H9 (cell line): ENCODE data around the gene ING5. TPM values are rescaled to one million over a fixed set of nuclear protein-coding genes. Genes with fewer than 3 reads are reported as not detected.

Experiments
- DNase-seq: peaks from one replicate; pipeline ENCODE4 v3.0.0-alpha.2; 2017
- H2AFZ ChIP-seq: one replicate; pipeline ENCODE4 v1.6.1; 2013; ENCODE audit warnings: mild to moderate bottlenecking, low read length, control low read depth, moderate library complexity
- H2AK5ac ChIP-seq: 2 replicates; pipeline ENCODE4 v1.6.1; 2013; ENCODE audit warnings: low read length, control low read depth, mixed read lengths; ENCODE audit not compliant: insufficient read length
- H2BK120ac ChIP-seq: one replicate; pipeline ENCODE4 v1.6.1; 2013; ENCODE audit warnings: low read depth, mild to moderate bottlenecking, low read length, control low read depth, inconsistent platforms; ENCODE audit not compliant: poor library complexity, severe bottlenecking
- H2BK12ac ChIP-seq: 2 replicates; pipeline ENCODE4 v1.6.1; 2013; ENCODE audit warnings: low read length, control low read depth, mixed read lengths, low read depth; ENCODE audit not compliant: insufficient read length
- H2BK15ac ChIP-seq: 2 replicates; pipeline ENCODE4 v1.6.1; 2013; ENCODE audit warnings: low read depth, low read length, control low read depth
- H2BK20ac ChIP-seq: one replicate; pipeline ENCODE4 v1.6.1; 2013; ENCODE audit warnings: low read depth, mild to moderate bottlenecking, low read length, control low read depth, inconsistent platforms; ENCODE audit not compliant: poor library complexity, severe bottlenecking
- H2BK5ac ChIP-seq: 2 replicates; pipeline ENCODE4 v1.6.1; 2013; ENCODE audit warnings: low read length, control low read depth, mixed read lengths; ENCODE audit not compliant: insufficient read length
- H3K14ac ChIP-seq: 2 replicates; pipeline ENCODE4 v1.6.1; 2013; ENCODE audit warnings: low read length, control low read depth; ENCODE audit not compliant: insufficient read depth
- H3K18ac ChIP-seq: 2 replicates; pipeline ENCODE4 v1.6.1; 2013; ENCODE audit warnings: low read depth, mild to moderate bottlenecking, mixed read lengths, low read length, control low read depth; ENCODE audit not compliant: insufficient read length
- H3K23ac ChIP-seq: 2 replicates; pipeline ENCODE4 v1.6.1; 2013; ENCODE audit warnings: low read length, control low read depth, mixed read lengths, low read depth; ENCODE audit not compliant: insufficient read length
- H3K23me2 ChIP-seq: 2 replicates; pipeline ENCODE4 v1.6.1; 2013; ENCODE audit warnings: low read depth, mild to moderate bottlenecking, mixed read lengths, low read length, control low read depth; ENCODE audit not compliant: insufficient read length, poor library complexity, severe bottlenecking
- H3K27ac ChIP-seq: 2 replicates; pipeline ENCODE4 v1.5.1; 2013; ENCODE audit warnings: low read length, control low read depth, mixed read lengths, low read depth; ENCODE audit not compliant: insufficient read length
- H3K27me3 ChIP-seq: 2 replicates; pipeline ENCODE4 v1.6.1; 2013; ENCODE audit warnings: low read length, control low read depth, inconsistent platforms; ENCODE audit not compliant: insufficient read depth
- H3K4ac ChIP-seq: 2 replicates; pipeline ENCODE4 v1.6.1; 2013; ENCODE audit warnings: low read depth, mild to moderate bottlenecking, control low read depth, inconsistent platforms, low read length, moderate library complexity
- H3K4me1 ChIP-seq: 2 replicates; pipeline ENCODE4 v1.6.1; 2013; ENCODE audit warnings: low read length, control low read depth, inconsistent platforms; ENCODE audit not compliant: insufficient read depth
- H3K4me2 ChIP-seq: 2 replicates; pipeline ENCODE4 v1.6.1; 2013; ENCODE audit warnings: low read length, control low read depth, mixed read lengths; ENCODE audit not compliant: insufficient read length, insufficient read depth
- H3K56ac ChIP-seq: 2 replicates; pipeline ENCODE4 v1.6.1; 2013; ENCODE audit warnings: low read depth, mild to moderate bottlenecking, mixed read lengths, low read length, control low read depth; ENCODE audit not compliant: insufficient read length
- H3K79me1 ChIP-seq: 2 replicates; pipeline ENCODE4 v1.6.1; 2013; ENCODE audit warnings: low read depth, mild to moderate bottlenecking, moderate library complexity, low read length, control low read depth, inconsistent platforms; ENCODE audit not compliant: insufficient read depth, poor library complexity, severe bottlenecking
- H3K79me2 ChIP-seq: 2 replicates; pipeline ENCODE4 v1.6.1; 2013; ENCODE audit warnings: low read length, control low read depth, inconsistent platforms; ENCODE audit not compliant: insufficient read depth
- H3K9ac ChIP-seq: 2 replicates; pipeline ENCODE4 v1.6.1; 2013; ENCODE audit warnings: low read length, control low read depth, mixed read lengths; ENCODE audit not compliant: insufficient read length; ENCODE audit errors: extremely low read depth
- H3K9me3 ChIP-seq: one replicate; pipeline ENCODE4 v1.6.1; 2013; ENCODE audit warnings: low read depth, low read length, inconsistent platforms; ENCODE audit not compliant: control insufficient read depth
- H3T11ph ChIP-seq: one replicate; pipeline ENCODE4 v1.6.1; 2013; ENCODE audit warnings: mild to moderate bottlenecking, low read length, control low read depth, inconsistent platforms
- H4K20me1 ChIP-seq: one replicate; pipeline ENCODE4 v1.6.1; 2013; ENCODE audit not compliant: control insufficient read depth, insufficient read length, insufficient read depth
- H4K5ac ChIP-seq: 2 replicates; pipeline ENCODE4 v1.6.1; 2013; ENCODE audit warnings: low read depth, mild to moderate bottlenecking, mixed read lengths, low read length, control low read depth; ENCODE audit not compliant: insufficient read length
- H4K8ac ChIP-seq: replicated peaks from 2 replicates; pipeline ENCODE4 v1.6.1; 2013; ENCODE audit warnings: low read length, control low read depth, mixed read lengths, low read depth; ENCODE audit not compliant: insufficient read length
- H4K91ac ChIP-seq: 2 replicates; pipeline ENCODE4 v1.6.1; 2013; ENCODE audit warnings: low read depth, mild to moderate bottlenecking, moderate library complexity, mixed read lengths, low read length, control low read depth; ENCODE audit not compliant: insufficient read length
- H3K27ac Mint-ChIP-seq, 3 experiments: 2 replicates in 2 of 3; 3 replicates in 1 of 3; pipeline ENCODE4 v1.8.0; 2020 to 2021; ENCODE audit warnings: mixed read lengths in 3 of 3, mild to moderate bottlenecking in 1 of 3, moderate library complexity in 1 of 3
- H3K27me3 Mint-ChIP-seq: 2 replicates; pipeline ENCODE4 v1.8.0; 2021; ENCODE audit warnings: low read depth, mild to moderate bottlenecking, moderate library complexity, mixed read lengths
- H3K36me3 Mint-ChIP-seq, 3 experiments: 2 replicates in 2 of 3; 3 replicates in 1 of 3; pipeline ENCODE4 v1.8.0; 2020 to 2021; ENCODE audit warnings: low read depth in 3 of 3, mixed read lengths in 3 of 3; ENCODE audit not compliant: insufficient read depth in 1 of 3
- H3K4me1 Mint-ChIP-seq, 2 experiments: 2 replicates each; pipeline ENCODE4 v1.8.0; 2020; ENCODE audit warnings: mixed read lengths in 2 of 2
- H3K4me3 Mint-ChIP-seq, 2 experiments: 2 replicates in 1 of 2; 3 replicates in 1 of 2; pipeline ENCODE4 v1.8.0; 2020 to 2021; ENCODE audit warnings: mild to moderate bottlenecking in 2 of 2, mixed read lengths in 2 of 2, moderate library complexity in 1 of 2
- H3K9me3 Mint-ChIP-seq, 2 experiments: 2 replicates in 1 of 2; 3 replicates in 1 of 2; pipeline ENCODE4 v1.8.0; 2020; ENCODE audit warnings: mild to moderate bottlenecking in 2 of 2, mixed read lengths in 2 of 2, moderate library complexity in 1 of 2
- WGBS: extraction: QIAGEN DNeasy Blood & Tissue Kit; methylation state at CpG from one replicate; pipeline ENCODE4 v1.1.7; 2013; ENCODE audit warnings: missing lambda C conversion rate, low lambda C conversion rate, mixed read lengths; ENCODE audit not compliant: insufficient read length; ENCODE audit errors: extremely low coverage; 5-methylcytosine and 5-hydroxymethylcytosine counted together
- total RNA-seq: library from RNA; stranded (reverse); gene quantifications from 2 replicates; pipeline ENCODE4 v1.2.1, GENCODE V29; 2021
- TF ChIP-seq, protein P1 (sequence below): fragments of 200-600 bp; sonication (generic); conservative IDR thresholded peaks from 3 replicates; pipeline ENCODE4 v1.8.0; 2021; ENCODE audit warnings: antibody characterized with exemption, mild to moderate bottlenecking

Gene ING5
- total RNA-seq, 1 experiment from 2014 or later = 66.0 TPM

DNA sequence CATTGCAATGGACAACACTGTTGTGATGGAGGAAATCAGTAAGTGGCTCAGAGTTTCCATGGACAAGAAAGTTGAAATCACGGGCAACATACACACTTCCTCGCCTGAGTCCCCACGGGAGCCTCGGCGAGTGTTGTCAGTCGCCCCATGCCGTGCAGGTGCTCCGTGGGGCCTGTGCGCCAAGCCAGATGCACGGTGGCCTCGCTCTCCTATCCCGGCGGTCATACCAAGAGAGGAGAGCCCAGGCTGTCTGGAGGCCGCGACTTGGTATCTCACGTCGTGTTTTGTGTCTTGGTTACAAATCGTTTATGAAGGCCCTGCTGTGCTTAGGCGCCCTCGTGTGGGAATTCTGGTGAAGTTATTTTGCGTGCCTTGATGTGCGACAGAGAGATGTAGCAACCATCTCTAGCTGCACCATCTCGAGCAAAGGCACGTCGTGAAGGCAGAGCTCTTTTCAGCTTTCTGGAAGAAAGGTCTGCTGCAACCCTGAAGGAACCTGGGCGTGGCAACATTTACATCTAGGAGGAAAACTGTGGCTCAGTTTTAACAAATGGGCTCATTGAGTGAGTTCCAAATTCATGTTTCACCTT, 42.6 kb upstream of the ING5 start:
- no peak overlapping the region for H2BK12ac ChIP-seq
- no peak overlapping the region for H2BK15ac ChIP-seq
- H3K79me2 ChIP-seq = no peaks in the 10 kb centered on the region
- Mint-ChIP-seq H3K4me3 (no peak overlapping the region), H3K4me1 (no peaks in the 10 kb centered on the region), H3K27me3 (no peaks in the 10 kb centered on the region; the same call in 1 of the 2 replicates), H3K9me3 (no peaks in the 10 kb centered on the region), H3K36me3 (peaks cover 24 to 73% (median 72%) of the 10 kb centered on the region in 3 experiments; a peak in 6 of 7 replicates), H3K27ac (peak overlapping the region in 2 of 3 experiments; percentile 63 to 87; a peak in 2 of 7 replicates)
- WGBS = no CpG with 5 or more reads among the region's 26 CpGs
- no peak overlapping the region for H2BK5ac ChIP-seq
- no peak overlapping the region for H3K4ac ChIP-seq
- H3K9ac ChIP-seq = no peak overlapping the region
- H2AK5ac ChIP-seq = no peak overlapping the region
- H2BK20ac ChIP-seq = no peak overlapping the region
- TF ChIP-seq, protein P1, sequence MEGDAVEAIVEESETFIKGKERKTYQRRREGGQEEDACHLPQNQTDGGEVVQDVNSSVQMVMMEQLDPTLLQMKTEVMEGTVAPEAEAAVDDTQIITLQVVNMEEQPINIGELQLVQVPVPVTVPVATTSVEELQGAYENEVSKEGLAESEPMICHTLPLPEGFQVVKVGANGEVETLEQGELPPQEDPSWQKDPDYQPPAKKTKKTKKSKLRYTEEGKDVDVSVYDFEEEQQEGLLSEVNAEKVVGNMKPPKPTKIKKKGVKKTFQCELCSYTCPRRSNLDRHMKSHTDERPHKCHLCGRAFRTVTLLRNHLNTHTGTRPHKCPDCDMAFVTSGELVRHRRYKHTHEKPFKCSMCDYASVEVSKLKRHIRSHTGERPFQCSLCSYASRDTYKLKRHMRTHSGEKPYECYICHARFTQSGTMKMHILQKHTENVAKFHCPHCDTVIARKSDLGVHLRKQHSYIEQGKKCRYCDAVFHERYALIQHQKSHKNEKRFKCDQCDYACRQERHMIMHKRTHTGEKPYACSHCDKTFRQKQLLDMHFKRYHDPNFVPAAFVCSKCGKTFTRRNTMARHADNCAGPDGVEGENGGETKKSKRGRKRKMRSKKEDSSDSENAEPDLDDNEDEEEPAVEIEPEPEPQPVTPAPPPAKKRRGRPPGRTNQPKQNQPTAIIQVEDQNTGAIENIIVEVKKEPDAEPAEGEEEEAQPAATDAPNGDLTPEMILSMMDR = peak; percentile 67
- DNase-seq = peak; percentile 72
- no peak overlapping the region for H4K91ac ChIP-seq
- H3K56ac ChIP-seq = no peak overlapping the region
- no peaks in the 10 kb centered on the region for H4K20me1 ChIP-seq
- no peaks in the 10 kb centered on the region for H3K9me3 ChIP-seq
- H4K5ac ChIP-seq = no peak overlapping the region
- H2AFZ ChIP-seq = no peak overlapping the region
- H3K14ac ChIP-seq = no peak overlapping the region
- no peak overlapping the region for H4K8ac ChIP-seq
- H3K27me3 ChIP-seq = no peaks in the 10 kb centered on the region; the same call in 1 of the 2 replicates
- H3K23me2 ChIP-seq = no peaks in the 10 kb centered on the region
- no peak overlapping the region for H3K4me2 ChIP-seq
- no peak overlapping the region for H2BK120ac ChIP-seq
- H3K79me1 ChIP-seq = no peaks in the 10 kb centered on the region
- no peak overlapping the region for H3K18ac ChIP-seq
- H3T11ph ChIP-seq = no peak overlapping the region
- H3K4me1 ChIP-seq = no peaks in the 10 kb centered on the region
- H3K23ac ChIP-seq = no peak overlapping the region
- H3K27ac ChIP-seq = no peak overlapping the region
